ENCODE results near the gene FASTKD3.

GRCh38 chr5:7881091-7881490 is 12.3 kb upstream of the FASTKD3 start:
- TF ChIP-seq, protein P1, sequence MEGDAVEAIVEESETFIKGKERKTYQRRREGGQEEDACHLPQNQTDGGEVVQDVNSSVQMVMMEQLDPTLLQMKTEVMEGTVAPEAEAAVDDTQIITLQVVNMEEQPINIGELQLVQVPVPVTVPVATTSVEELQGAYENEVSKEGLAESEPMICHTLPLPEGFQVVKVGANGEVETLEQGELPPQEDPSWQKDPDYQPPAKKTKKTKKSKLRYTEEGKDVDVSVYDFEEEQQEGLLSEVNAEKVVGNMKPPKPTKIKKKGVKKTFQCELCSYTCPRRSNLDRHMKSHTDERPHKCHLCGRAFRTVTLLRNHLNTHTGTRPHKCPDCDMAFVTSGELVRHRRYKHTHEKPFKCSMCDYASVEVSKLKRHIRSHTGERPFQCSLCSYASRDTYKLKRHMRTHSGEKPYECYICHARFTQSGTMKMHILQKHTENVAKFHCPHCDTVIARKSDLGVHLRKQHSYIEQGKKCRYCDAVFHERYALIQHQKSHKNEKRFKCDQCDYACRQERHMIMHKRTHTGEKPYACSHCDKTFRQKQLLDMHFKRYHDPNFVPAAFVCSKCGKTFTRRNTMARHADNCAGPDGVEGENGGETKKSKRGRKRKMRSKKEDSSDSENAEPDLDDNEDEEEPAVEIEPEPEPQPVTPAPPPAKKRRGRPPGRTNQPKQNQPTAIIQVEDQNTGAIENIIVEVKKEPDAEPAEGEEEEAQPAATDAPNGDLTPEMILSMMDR (IDR thresholded peaks at IDR 0.05; ENCODE audit: extremely low read depth in 1 of 2, insufficient read depth in 1 of 2, low read depth in 1 of 2, low read length in 2 of 2), result no peak
- TF ChIP-seq MYC (IDR thresholded peaks at IDR 0.05; ENCODE audit: low read depth, low read length), result no peak
- TF ChIP-seq JUN (IDR thresholded peaks at IDR 0.05; ENCODE audit: borderline replicate concordance, insufficient read depth, insufficient read length, low read depth), result no peak
- no peak for TF ChIP-seq POLR2AphosphoS5 (IDR thresholded peaks at IDR 0.05; ENCODE audit: insufficient read depth, low read depth, low read length)
- no peak for TF ChIP-seq EZH2 (IDR thresholded peaks at IDR 0.05; ENCODE audit: borderline replicate concordance, low read depth, low read length, severe bottlenecking)
- no peak for TF ChIP-seq FOS (IDR thresholded peaks at IDR 0.05; ENCODE audit: borderline replicate concordance, insufficient read depth, low read length)
- no peak for TF ChIP-seq POLR2A (IDR thresholded peaks at IDR 0.05; ENCODE audit: low read depth, low read length)
